Fibroblast of skin of abdomen (primary cell): ENCODE measurements around the gene NUCB1.

Source experiments
- DNase-seq: peaks from one replicate; pipeline ENCODE4 v3.0.0-alpha.2; 2013

The NUCB1 gene

DNA sequence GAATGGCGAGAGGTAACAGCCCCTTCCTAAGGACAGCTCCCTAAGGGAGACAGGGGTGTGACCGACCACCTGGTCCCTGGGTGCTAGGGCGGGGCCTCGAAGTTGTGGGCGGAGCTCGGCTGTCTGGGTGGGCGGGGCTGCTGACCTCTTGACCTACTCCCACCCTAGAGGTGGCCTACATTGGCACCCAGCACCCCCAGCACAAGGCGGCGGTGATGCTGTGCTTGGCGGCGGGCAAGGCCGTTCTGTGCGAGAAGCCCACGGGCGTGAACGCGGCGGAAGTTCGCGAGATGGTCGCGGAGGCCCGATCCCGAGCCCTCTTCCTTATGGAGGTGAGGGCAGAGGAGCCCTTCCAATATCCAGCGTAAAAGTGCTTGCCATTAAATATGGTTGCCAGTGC, 35.8 kb downstream of the NUCB1 start:
- no peak for DNase-seq

GRCh38 chr19:48938256-48938655, 38.1 kb downstream of the NUCB1 start:
- DNase-seq: no peak

- no peak for DNase-seq
Measured at GRCh38 chr19:48940902-48941301, 40.8 kb downstream of the NUCB1 start.

- DNase-seq: no peak
Measured at GRCh38 chr19:48943081-48943480, 43.0 kb downstream of the NUCB1 start.

DNA sequence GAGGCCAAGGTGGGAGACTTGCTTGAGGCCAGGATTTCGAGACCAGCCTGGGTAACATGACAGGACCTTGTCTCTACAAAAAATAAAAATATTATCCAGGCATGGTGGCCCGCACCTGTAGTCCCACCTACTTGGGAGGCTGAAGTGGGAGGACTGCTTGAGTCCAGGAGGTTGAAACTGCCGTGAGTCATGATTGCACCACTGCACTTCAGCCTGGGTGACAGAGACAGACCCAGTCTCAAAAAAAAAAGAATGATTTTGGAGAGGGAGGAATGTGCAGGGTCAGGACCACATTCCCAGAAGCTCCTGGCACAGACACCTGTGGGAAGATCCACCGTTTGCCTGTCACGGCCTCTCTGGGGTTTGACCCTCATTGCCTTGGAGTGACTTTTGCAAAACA, 45.3 kb downstream of the NUCB1 start:
- no peak for DNase-seq

GRCh38 chr19:48945817-48946216, 45.7 kb downstream of the NUCB1 start:
- no peak for DNase-seq

GRCh38 chr19:48946463-48947257, 46.5 kb downstream of the NUCB1 start:
- DNase-seq: no peak

DNA sequence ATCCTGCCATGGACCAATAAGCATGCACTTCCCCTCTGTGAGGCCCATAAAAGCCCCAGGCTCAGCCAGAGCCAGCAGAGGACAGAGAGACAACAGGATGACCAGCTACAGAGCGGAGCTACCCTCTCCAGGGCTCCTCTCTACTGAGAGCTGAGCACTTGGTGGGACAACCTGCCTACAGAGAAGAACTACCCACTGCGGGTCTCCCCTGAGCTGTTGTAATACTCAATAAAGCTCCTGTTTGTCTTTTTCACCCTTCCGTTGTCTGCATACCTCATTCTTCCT, 47.1 kb downstream of the NUCB1 start:
- DNase-seq: no peak

DNA sequence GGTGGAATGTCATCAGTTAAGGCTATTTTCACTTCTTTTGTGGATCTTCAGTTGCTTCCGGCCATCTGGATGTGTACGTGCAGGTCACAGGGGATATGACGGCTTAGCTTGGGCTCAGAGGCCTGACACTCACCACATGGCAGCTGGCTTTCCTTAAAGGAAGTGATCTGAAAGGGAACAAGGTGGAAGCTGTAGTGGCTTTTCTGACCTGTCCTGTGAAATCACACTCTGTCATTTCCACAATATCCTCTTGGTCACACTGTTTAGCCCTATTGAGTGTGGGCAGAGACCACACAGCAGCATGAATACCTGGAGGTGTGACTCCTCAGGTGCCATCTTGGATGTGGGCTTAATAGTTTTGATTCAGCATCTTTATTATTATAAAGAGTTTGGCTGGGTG, 50.0 kb downstream of the NUCB1 start:
- no peak for DNase-seq

GRCh38 chr19:48950830-48951519, 50.9 kb downstream of the NUCB1 start:
- DNase-seq: no peak

- no peak for DNase-seq
Measured at GRCh38 chr19:48953141-48953540, 53.0 kb downstream of the NUCB1 start.

- no peak for DNase-seq
Measured at GRCh38 chr19:48953990-48954594, 54.0 kb downstream of the NUCB1 start.

- peak; percentile 96 for DNase-seq
Measured at GRCh38 chr19:48954595-48955307, 54.6 kb downstream of the NUCB1 start, which contains the start of gene BAX. TSS of gene BAX (plus strand) at chr19:48954875. CDS start at chr19:48954929, 54 bp downstream.

DNA sequence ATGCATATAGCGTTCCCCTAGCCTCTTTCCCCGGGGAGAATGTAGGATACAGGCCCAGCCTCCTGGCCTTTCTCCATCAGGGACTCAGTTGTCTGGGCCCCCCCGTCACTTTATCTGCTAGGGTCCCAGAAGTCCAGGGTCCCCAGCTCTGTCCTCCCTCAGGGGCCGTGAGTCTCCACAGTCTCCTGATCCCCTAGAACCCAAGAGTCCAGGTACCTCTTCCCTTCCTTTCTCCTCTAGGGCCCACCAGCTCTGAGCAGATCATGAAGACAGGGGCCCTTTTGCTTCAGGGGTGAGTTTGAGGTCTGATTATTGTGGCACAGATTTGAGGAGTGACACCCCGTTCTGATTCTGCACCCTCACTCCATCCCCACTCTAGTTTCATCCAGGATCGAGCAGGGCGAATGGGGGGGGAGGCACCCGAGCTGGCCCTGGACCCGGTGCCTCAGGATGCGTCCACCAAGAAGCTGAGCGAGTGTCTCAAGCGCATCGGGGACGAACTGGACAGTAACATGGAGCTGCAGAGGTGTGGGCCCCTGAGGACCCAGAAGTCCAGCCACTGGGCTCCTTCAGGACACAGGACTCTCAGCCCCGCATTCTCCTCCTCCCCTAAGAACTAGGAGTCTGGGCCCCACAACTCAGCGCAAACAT, 55.3 kb downstream of the NUCB1 start:
- no peak for DNase-seq

GRCh38 chr19:48958006-48958405, 57.9 kb downstream of the NUCB1 start:
- no peak for DNase-seq

DNA sequence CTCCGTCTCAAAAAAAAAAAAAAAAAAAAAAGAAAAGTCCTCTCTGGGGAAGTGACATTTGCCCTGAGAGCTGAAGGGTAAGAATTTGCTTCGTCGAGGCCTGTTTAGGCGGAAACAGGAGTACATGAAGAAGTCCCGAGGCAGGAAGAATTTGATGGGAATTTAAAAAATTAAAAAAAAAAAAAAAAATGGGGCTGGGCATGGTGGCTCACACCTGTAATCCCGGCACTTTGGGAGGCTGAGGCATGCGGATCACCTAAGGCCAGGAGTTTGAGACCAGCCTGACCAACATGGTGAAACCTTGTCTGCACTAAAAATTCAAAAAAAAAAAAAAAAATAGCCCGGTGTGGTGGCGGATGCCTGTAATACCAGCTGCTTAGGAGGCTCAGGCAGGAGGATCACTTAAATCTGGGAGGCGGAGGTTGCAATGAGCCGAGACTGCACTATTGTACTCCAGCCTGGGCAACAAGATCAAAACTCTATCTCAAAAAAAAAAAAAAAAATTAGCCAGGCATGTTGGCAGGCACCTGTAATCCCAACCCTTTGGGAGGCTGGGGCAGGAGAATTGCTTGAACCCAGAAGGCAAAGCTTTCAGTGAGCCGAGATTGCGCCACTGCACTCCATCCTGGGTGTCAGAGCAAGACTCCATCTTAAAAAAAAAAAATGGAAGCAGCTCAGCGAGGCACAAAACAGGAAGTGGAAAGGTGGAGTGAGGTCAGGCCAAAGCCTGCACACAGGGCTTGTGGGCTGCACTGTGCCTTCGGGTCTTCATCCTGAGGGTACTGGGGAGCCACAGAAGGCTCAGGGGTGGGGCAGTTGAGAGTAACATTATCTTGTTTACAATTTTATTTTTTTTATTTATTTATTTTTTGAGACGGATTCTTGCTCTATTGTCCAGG, 59.5 kb downstream of the NUCB1 start:
- no peak for DNase-seq

DNA sequence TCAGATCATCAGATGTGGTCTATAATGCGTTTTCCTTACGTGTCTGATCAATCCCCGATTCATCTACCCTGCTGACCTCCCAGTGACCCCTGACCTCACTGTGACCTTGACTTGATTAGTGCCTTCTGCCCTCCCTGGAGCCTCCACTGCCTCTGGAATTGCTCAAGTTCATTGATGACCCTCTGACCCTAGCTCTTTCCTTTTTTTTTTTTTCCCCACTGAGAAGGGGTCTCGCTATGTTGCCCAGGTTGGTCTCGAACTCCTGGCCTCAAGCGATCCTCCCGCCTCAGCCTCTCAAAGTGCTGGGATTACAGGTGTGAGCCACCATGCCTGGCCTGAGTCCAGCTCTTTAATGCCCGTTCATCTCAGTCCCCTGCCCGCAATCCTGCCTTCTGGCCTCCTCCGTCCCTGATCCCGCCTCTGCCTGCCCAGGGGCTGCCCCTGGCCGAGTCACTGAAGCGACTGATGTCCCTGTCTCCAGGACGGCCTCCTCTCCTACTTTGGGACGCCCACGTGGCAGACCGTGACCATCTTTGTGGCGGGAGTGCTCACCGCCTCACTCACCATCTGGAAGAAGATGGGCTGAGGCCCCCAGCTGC, 61.0 kb downstream of the NUCB1 start:
- no peak for DNase-seq

GRCh38 chr19:48961673-48962028, 61.5 kb downstream of the NUCB1 start:
- DNase-seq: no peak

- DNase-seq: no peak
Measured at GRCh38 chr19:48962029-48962848, 62.1 kb downstream of the NUCB1 start.

- no peak for DNase-seq
Measured at GRCh38 chr19:48962849-48963165, 62.7 kb downstream of the NUCB1 start.
